ENCODE measurements around the gene CARS1.

The CARS1 gene

DNA sequence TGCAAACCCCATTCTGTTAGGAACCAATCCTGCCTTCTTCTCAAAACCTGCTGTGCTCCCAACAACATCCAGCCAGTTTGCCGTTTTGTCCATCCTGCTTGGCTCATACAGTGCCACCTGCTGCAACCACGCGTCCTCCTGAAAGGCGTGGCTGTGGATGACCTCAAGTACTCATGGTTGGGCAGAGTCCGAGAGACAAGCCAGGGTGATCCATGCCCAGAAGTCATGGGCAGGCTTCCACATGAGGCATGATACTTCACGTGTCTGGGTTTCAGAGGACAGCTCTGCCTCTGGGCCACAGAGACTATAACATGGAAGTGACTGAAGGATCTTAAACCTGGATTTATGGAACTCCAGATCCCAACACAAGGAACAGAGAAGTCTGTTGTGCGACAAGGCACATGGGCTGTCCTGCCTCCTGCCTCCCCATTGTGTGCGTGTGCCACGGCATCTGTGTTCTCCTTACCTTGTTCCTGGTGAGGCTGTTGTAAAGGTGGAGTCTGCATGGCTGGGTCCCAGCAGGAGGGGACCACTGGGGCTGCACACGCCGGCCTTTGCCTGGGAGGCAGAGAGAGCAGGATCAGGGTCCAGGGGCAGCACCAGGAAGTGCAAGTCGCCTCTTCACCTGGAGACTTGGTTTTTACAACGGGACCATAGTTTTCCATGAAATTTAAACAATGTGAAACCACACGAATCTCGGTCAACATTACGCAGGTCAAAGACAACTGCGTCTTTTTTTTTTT is 15.4 kb downstream of the CARS1 start:
- DNase-seq (ENCODE audit: low read depth in 2 of 3, low spot score in 1 of 3): no peak

DNA sequence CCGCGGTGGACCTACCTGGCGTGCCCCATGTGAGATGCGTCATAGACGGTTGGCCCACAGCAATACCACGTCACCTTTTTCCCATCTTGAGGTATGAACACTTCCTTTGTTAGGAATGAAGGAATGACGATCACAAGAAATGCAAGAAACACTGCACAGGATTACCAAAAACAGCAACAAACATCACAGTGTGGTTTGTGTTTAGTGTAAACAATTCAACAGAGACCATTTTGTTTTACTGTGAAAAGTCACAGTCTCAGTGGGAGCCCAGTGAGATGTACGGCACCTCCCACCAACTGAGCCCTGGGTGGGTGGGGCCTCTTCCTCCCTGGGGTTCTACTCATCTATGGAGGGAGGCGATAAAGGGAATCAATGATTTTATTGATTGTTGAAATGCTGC is 16.3 kb downstream of the CARS1 start:
- DNase-seq (ENCODE audit: low read depth in 2 of 3, low spot score in 1 of 3): no peak

DNA sequence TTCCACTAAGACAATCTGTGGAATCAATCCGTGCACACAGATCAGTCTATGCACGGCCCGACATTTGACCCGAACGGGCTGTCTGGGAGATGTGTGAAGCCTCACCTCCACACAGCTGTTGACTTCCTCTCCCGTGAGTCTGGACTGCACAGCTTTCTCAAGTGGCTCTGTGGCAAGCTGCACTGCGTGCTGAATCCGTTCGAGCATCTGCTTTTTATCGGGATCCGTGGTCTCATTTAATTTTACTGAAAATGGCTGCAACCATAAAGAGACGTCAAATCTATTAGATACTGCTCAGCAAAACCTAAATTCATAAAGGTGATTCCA is 19.3 kb downstream of the CARS1 start:
- DNase-seq (ENCODE audit: low read depth in 2 of 3, low spot score in 1 of 3): no peak

- peak in 2 of 3 donors; percentile 29 to 43 for DNase-seq (ENCODE audit: low read depth in 2 of 3, low spot score in 1 of 3)
Observed at GRCh38 chr11:3037040-3037944, 19.9 kb downstream of the CARS1 start.

GRCh38 chr11:3036419-3036818 is 20.8 kb downstream of the CARS1 start:
- no peak for DNase-seq (ENCODE audit: low read depth in 2 of 3, low spot score in 1 of 3)

- DNase-seq (ENCODE audit: low read depth in 2 of 3, low spot score in 1 of 3): no peak
Observed at GRCh38 chr11:3035333-3035732, 21.9 kb downstream of the CARS1 start.

GRCh38 chr11:3030289-3031070 is 26.7 kb downstream of the CARS1 start:
- no peak for DNase-seq (ENCODE audit: low read depth in 2 of 3, low spot score in 1 of 3)

- DNase-seq (ENCODE audit: low read depth in 2 of 3, low spot score in 1 of 3): no peak
Observed at GRCh38 chr11:3028813-3029212, 28.4 kb downstream of the CARS1 start.

DNA sequence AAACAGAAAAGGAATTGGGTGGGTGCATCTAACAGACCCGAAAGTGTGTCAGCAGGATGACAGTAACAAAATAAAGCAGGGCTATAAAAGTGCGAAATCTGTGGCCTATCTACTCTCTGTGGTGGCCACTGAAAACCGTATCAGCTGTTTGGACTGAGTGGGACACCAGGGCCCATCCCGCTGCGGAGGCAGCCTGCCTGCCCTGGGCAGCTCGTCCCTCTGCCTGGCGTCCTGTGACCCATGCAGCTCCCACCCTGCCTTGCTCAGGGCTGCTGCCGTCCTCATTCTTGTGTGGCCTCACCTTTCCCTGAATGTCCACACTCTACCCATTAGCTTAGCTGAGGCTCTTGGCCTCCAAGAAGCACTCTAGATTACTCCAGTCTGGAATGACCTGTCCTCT is 30.4 kb downstream of the CARS1 start:
- DNase-seq (ENCODE audit: low read depth in 2 of 3, low spot score in 1 of 3): no peak

DNA sequence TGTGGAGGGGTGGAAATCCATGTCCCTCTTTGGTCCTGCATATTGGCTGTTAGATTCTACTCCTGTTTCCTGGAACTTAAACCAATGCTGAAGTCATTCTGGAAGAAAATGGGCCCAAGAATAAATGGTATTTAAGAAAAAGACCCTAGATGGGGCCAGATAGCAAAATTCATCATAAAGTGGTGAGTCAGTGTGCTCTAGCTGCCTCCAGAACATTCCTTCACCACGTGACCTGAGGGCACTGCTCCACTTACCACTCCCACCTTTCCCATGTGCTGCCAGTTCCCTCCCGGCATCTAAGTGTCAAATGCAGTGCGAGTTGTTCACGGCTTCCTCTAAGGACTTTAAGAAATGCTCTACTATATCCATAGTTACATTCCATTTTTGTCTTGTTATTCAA is 34.2 kb downstream of the CARS1 start:
- DNase-seq (ENCODE audit: low read depth in 2 of 3, low spot score in 1 of 3): no peak

- no peak for DNase-seq (ENCODE audit: low read depth in 2 of 3, low spot score in 1 of 3)
Observed at GRCh38 chr11:3022300-3022967, 34.8 kb downstream of the CARS1 start.

- DNase-seq (ENCODE audit: low read depth in 2 of 3, low spot score in 1 of 3): no peak
Observed at GRCh38 chr11:3021125-3021524, 36.1 kb downstream of the CARS1 start.

GRCh38 chr11:3020011-3020410 is 37.2 kb downstream of the CARS1 start:
- no peak for DNase-seq (ENCODE audit: low read depth in 2 of 3, low spot score in 1 of 3)

- DNase-seq (ENCODE audit: low read depth in 2 of 3, low spot score in 1 of 3): no peak
Observed at GRCh38 chr11:3018596-3018995, 38.6 kb downstream of the CARS1 start.

DNA sequence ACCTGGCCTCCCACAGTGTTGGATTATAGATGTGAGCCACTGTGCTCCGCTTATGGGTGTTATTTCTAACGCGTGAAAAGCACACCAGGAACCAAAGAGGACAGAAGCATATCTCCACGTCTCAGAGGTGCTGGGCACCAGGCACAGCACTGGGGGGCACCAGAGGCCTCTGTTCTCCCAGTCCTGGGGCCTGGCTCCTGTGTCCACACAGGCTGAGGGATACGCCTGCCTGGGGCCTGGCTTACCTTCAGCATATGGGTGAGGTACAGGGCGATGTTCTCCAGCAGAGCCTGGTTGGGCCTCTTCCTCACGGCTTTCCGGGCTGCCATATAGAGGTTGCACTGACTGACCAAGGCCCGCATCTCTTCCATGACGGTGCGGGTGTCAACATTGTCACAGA is 40.4 kb downstream of the CARS1 start:
- no peak for DNase-seq (ENCODE audit: low read depth in 2 of 3, low spot score in 1 of 3)

DNA sequence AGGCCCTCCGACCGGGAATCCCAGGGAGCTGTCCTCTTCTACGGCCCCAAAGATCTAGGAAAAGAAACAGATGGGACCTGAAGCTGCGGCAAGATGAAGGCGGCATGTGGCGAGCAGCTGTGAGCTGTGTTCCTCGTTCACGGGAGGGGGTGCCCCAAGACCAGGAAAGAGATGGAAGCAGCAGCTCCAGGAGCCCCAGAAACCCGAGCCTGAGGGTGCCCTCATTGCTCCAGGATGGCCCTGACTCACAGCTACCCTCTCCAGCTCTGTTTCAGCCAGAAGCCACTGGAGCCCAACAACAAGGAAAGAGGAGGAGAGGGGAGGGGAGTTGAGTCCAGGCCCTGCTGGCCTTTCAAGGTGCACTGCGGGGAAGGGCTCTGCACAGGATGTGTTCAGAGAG is 41.4 kb downstream of the CARS1 start:
- DNase-seq (ENCODE audit: low read depth in 2 of 3, low spot score in 1 of 3): no peak

GRCh38 chr11:3014943-3015342 is 42.3 kb downstream of the CARS1 start:
- DNase-seq (ENCODE audit: low read depth in 2 of 3, low spot score in 1 of 3): no peak

DNA sequence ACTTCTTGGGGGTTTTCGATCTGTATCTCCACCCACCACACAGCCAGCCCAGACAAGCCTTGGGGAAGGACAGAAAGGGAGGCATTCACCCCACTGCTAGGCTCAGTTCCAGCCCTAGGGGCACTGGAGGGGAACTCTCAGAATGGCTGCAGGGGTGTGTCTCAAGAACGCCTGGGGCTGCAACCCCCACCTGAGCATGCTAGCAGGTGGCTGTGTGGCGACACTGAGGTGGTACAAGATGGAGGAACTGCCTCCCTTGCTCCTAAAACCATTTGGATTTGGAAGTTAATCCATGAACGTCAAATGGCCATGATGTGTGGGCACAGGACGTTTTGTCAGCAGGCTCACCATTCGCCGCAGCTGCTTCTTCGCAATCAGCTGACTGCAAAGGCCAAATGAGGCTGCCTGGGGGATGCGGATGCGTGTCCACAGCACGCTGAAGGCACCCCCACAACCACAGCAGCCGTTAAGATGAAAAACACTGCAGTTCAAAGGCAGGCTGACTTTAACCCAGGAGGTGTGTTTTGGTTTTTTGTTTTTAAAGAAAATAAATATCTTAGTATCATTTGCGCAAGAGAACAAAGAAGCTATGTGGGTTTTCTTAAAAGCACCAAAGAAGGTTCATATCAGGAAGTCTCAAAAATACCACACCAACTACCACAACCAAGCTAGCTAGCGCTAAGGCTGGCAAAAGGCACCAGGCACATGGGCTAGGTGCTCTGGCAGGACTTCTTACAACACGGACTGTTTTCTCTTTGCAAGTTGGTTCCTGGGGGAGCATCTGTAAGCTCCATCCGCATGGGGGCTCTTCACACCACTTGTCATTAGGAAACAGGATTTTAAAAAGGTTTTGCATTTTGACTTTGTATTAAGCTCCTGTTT is 42.9 kb downstream of the CARS1 start:
- DNase-seq (ENCODE audit: low read depth in 2 of 3, low spot score in 1 of 3): peak in 1 of 3 donors; percentile 25

DNA sequence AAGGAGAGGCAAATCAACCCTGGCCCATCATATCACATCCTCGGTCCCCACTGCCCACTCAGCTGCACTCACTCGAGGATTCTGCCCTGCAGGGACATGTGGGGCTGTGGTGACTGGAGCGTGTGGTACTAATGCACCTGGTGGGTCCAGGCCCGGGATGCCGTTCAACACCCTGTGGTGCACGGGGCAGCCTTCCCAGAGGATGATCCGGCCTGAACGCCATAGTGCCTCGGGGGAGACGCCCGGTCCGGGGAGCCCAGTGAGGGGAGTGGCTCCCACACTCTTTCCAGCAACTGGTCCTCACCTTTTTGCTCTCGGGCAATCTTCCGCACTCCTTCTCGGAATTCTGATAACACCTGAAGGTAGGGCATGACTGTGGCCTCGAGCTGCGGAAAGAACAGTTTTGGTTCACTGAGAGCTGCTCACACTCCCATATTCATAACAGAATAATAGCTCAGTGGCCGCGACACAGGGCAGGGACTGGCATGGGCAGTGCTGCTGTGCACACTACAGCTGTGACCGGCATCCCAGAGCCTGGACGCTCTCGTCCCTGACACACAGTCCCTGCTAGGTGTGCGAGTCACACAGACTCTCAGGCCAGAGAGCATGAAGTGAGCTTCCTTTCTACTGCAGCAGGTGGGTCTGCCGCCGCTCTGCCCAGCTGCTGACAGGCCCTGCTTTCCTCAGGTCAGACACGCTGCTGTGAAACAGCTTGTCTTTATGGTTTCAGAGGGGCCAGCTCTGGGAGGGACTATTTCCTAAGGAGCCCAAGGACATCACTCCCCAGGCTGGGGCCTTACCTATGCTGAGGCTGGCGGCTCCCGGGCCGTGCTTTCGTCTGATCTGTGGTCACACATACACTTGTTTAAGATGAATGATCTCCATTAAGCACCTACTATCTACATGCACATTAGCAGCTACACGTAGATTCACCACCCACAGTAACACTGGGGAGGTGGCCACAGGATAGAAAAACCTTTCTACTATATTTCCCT is 45.0 kb downstream of the CARS1 start:
- no peak for DNase-seq (ENCODE audit: low read depth in 2 of 3, low spot score in 1 of 3)
